Measurements from ENCODE around the gene THTPA. TPM values are rescaled to one million over a fixed set of nuclear protein-coding genes. Genes with fewer than 3 reads are reported as not detected.

The THTPA gene
- total and polyA plus RNA-seq, 2 of the 13 experiments (the other 11 are each of a cell fraction or from before 2014, with no cell fraction given) = 7.4 to 8.7 TPM

DNA sequence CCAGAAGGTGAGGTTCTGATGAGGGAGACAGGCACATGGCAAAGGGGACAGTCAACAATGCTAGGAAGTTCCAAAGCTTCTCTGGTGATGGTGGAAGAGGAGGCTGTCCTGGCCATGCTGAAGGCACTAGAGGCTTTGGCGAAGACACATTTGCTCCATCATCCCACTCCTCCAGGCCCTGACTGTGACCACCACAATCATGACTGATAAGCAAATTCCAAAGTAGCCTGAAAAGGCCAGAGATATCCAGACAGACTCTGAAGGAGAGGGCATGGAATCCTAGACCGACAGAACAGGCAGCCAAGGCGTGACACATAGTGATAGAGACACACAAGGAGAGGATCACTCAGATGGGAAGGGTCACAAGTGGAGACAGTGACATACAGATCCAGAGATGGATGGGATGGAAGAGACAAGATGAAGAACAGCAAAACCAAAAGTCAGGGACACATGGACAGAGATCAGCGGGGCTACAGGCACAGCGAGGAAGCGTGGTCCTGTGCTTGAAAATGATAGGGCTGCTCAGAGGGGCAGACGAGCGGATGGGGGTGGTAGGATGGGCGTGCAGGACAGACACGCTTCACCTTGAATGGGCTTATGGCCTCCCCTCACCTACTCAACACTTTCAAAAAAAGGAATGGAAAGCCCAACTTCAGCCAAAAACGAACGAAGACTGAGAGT is 5.8 kb upstream of the THTPA start (continued):
- TF ChIP-seq, protein P1, sequence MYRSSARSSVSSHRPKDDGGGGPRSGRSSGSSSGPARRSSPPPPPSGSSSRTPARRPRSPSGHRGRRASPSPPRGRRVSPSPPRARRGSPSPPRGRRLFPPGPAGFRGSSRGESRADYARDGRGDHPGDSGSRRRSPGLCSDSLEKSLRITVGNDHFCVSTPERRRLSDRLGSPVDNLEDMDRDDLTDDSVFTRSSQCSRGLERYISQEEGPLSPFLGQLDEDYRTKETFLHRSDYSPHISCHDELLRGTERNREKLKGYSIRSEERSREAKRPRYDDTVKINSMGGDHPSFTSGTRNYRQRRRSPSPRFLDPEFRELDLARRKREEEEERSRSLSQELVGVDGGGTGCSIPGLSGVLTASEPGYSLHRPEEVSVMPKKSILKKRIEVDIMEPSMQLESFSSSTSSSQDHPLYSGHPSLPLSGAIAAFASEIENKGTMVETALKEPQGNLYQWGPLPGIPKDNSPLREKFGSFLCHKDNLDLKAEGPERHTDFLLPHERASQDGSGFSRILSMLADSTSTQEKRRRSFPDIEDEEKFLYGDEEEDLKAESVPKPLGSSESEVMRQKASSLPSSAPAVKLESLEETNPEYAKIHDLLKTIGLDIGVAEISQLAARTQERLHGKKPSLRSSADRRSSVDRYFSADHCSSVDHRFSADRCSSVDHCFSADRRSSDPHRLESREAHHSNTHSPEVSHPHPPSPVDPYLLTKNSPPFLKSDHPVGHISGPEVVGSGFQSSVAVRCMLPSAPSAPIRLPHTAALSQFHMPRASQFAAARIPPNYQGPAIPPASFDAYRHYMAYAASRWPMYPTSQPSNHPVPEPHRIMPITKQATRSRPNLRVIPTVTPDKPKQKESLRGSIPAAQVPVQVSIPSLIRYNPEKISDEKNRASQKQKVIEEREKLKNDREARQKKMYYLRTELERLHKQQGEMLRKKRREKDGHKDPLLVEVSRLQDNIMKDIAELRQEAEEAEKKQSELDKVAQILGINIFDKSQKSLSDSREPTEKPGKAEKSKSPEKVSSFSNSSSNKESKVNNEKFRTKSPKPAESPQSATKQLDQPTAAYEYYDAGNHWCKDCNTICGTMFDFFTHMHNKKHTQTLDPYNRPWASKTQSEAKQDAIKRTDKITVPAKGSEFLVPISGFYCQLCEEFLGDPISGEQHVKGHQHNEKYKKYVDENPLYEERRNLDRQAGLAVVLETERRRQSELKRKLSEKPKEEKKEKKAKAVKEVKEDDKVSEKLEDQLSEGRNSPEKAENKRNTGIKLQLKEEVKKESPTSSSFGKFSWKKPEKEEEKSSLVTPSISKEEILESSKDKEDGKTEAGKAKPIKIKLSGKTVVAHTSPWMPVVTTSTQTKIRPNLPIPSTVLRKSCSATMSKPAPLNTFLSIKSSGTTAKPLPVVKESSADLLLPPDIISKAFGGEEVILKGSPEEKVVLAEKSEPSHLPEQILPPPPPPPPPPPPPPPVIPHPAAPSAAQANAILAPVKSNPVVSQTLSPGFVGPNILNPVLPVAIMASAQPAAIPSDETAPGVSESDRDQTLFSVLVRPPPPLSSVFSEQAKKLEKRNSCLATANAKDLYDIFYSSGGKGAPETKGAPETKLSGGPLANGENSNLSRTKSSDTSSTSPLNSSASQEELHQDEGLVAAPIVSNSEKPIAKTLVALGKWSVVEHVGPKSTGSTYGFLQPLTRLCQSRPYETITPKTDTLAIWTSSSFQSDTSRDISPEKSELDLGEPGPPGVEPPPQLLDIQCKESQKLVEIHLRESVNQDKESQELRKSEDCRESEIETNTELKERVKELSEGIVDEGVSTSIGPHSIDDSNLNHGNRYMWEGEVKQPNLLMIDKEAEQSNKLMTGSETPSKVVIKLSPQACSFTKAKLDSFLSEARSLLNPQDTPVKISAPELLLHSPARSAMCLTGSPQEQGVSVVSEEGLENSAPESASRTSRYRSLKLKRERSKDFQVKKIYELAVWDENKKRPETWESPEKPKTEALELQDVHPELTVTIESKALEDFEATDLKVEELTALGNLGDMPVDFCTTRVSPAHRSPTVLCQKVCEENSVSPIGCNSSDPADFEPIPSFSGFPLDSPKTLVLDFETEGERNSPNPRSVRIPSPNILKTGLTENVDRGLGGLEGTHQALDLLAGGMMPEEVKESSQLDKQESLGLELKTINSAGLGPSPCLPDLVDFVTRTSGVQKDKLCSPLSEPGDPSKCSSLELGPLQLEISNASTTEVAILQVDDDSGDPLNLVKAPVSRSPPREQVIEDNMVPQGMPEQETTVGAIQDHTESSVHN (CRISPR knock-in tag; IDR thresholded peaks at IDR 0.05) = 0 out of 2 replicates have a peak, but pooled peaks have one; percentile 15
- TF ChIP-seq CREBL2 (CRISPR knock-in tag; IDR thresholded peaks at IDR 0.05; ENCODE audit: borderline replicate concordance) (no peak; the same call in 1 of the 2 replicates), ZSCAN9 (CRISPR knock-in tag; IDR thresholded peaks at IDR 0.05; ENCODE audit: borderline replicate concordance) (no peak), SRY (CRISPR knock-in tag; IDR thresholded peaks at IDR 0.05) (no peak), MLX (CRISPR knock-in tag; IDR thresholded peaks at IDR 0.05) (no peak), JARID2 (CRISPR knock-in tag; IDR thresholded peaks at IDR 0.05; ENCODE audit: insufficient replicate concordance) (peak; percentile 23), BRCA1 (CRISPR knock-in tag; IDR thresholded peaks at IDR 0.05) (no peak), ERF (CRISPR knock-in tag; IDR thresholded peaks at IDR 0.05) (no peak), IRX3 (CRISPR knock-in tag; IDR thresholded peaks at IDR 0.05; ENCODE audit: borderline replicate concordance, low read depth) (no peak), ZNF34 (CRISPR knock-in tag; IDR thresholded peaks at IDR 0.05; ENCODE audit: borderline replicate concordance) (no peak), SIX4 (CRISPR knock-in tag; IDR thresholded peaks at IDR 0.05) (no peak), ZNF3 (CRISPR knock-in tag; IDR thresholded peaks at IDR 0.05) (no peak), IKZF4 (CRISPR knock-in tag; IDR thresholded peaks at IDR 0.05; ENCODE audit: borderline replicate concordance, low read depth, not compliant biosample characterization) (no peak), ZFP90 (CRISPR knock-in tag; IDR thresholded peaks at IDR 0.05; ENCODE audit: borderline replicate concordance) (no peak), BCLAF1 (IDR thresholded peaks at IDR 0.05) (no peak)
- TF ChIP-seq, protein P2, sequence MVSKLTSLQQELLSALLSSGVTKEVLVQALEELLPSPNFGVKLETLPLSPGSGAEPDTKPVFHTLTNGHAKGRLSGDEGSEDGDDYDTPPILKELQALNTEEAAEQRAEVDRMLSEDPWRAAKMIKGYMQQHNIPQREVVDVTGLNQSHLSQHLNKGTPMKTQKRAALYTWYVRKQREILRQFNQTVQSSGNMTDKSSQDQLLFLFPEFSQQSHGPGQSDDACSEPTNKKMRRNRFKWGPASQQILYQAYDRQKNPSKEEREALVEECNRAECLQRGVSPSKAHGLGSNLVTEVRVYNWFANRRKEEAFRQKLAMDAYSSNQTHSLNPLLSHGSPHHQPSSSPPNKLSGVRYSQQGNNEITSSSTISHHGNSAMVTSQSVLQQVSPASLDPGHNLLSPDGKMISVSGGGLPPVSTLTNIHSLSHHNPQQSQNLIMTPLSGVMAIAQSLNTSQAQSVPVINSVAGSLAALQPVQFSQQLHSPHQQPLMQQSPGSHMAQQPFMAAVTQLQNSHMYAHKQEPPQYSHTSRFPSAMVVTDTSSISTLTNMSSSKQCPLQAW (CRISPR knock-in tag; IDR thresholded peaks at IDR 0.05) = no peak

Measured in HepG2 (cell line).